AG04449 (cell line): ENCODE measurements around the gene MDK.

Experiments
- CTCF ChIA-PET: fragments of 350-600 bp; formaldehyde crosslinking; extraction: SDS; loops from one replicate; lab custom pipeline; 2021; ENCODE audit warnings: antibody characterized with exemption; lab: Yijun Ruan, JAX
- POLR2A ChIA-PET: fragments of 400-600, 350-600 bp; formaldehyde crosslinking; extraction: SDS; loops from one replicate; lab custom pipeline; 2020; ENCODE audit warnings: antibody characterized with exemption, inconsistent platforms; lab: Yijun Ruan, JAX
- DNase-seq: peaks from one replicate; pipeline ENCODE4 v3.0.0-alpha.2; 2010; ENCODE audit warnings: low read depth, low spot score
- H3K4me3 ChIP-seq: 2 replicates; pipeline ENCODE4 v1.5.1; 2011; ENCODE audit warnings: low read depth, mild to moderate bottlenecking, control low read depth, low read length
- CTCF ChIP-seq: IDR thresholded peaks from one replicate; pipeline ENCODE4 v1.5.1; 2011; ENCODE audit warnings: mild to moderate bottlenecking, moderate library complexity, low read length, control low read depth, inconsistent platforms; ENCODE audit not compliant: insufficient read depth; ENCODE audit errors: missing control alignments

MDK gene

GRCh38 chr11:46363455-46364005 is 17.9 kb upstream of the MDK start:
- DNase-seq: no peak
- no peak overlapping the region for H3K4me3 ChIP-seq
- ChIA-PET POLR2A (no interaction called here), CTCF (interaction anchor here (1.1 to 27.5 kb wide), 7 partner anchors 13 to 166 kb away, joined by 4 to 498 read pairs (median 6); partner anchors contain the start of gene DGKZ)
- TF ChIP-seq CTCF: no peak

- ChIA-PET POLR2A (no interaction called here), CTCF (interaction anchor here (1.2 to 27.5 kb wide), 6 partner anchors 14 to 126 kb away, joined by 4 to 498 read pairs (median 8); partner anchors contain the start of gene DGKZ)
- no peak for TF ChIP-seq CTCF
- DNase-seq: no peak
- H3K4me3 ChIP-seq: no peak overlapping the region
Measured at GRCh38 chr11:46364056-46364455, 17.4 kb upstream of the MDK start.

- no peak for TF ChIP-seq CTCF
- H3K4me3 ChIP-seq: no peak overlapping the region
- no peak for DNase-seq
- POLR2A ChIA-PET: no interaction called here
- CTCF ChIA-PET: interaction anchor here (1.0 to 27.5 kb wide), 10 partner anchors 13 to 204 kb away, joined by 3 to 498 read pairs (median 4); partner anchors contain the start of gene DGKZ
Measured at GRCh38 chr11:46364791-46365190, 16.7 kb upstream of the MDK start.

- DNase-seq: no peak
- ChIA-PET POLR2A (interaction anchor here (0.6 kb wide), 1 partner anchor 268 kb away, joined by 3 read pairs; no protein-coding TSS in a partner anchor), CTCF (interaction anchor here (0.6 to 27.5 kb wide), 13 partner anchors 12 to 640 kb away, joined by 3 to 498 read pairs (median 3); partner anchors contain the start of genes CREB3L1 and DGKZ)
- TF ChIP-seq CTCF: no peak
- no peak overlapping the region for H3K4me3 ChIP-seq
Measured at GRCh38 chr11:46366260-46366659, 15.2 kb upstream of the MDK start.

GRCh38 chr11:46366661-46367161 is 14.8 kb upstream of the MDK start:
- TF ChIP-seq CTCF: no peak
- POLR2A ChIA-PET: no interaction called here
- H3K4me3 ChIP-seq: no peak overlapping the region
- CTCF ChIA-PET: interaction anchor here (0.6 to 27.5 kb wide), 14 partner anchors 10 to 639 kb away, joined by 3 to 498 read pairs (median 4); partner anchors contain the start of genes CREB3L1 and DGKZ
- DNase-seq: no peak

GRCh38 chr11:46367244-46367915 is 14.1 kb upstream of the MDK start:
- DNase-seq: no peak
- ChIA-PET CTCF (interaction anchor here (0.6 to 27.5 kb wide), 27 partner anchors 9 to 320 kb away, joined by 3 to 498 read pairs (median 4); partner anchors contain the start of genes ATG13, CREB3L1 and DGKZ), POLR2A (no interaction called here)

More at GRCh38 chr11:46367244-46367915, 14.1 kb upstream of the MDK start:
- peak; percentile 89 for TF ChIP-seq CTCF
- no peak overlapping the region for H3K4me3 ChIP-seq
